Mesenchymal stem cell (in vitro differentiated cells and primary cell): ENCODE data around the gene FUT8.

Experiments
- DNase-seq: peaks from one replicate; pipeline ENCODE4 v3.0.0-alpha.2; 2013
- H2AFZ ChIP-seq: one replicate; pipeline ENCODE4 v1.6.1; 2013; ENCODE audit warnings: low read depth, mild to moderate bottlenecking, control low read depth, inconsistent platforms, low read length, moderate library complexity
- H2AK5ac ChIP-seq: 2 replicates; pipeline ENCODE4 v1.6.1; 2013; ENCODE audit warnings: low read length, moderate library complexity, mild to moderate bottlenecking, inconsistent platforms; ENCODE audit not compliant: severe bottlenecking
- H2BK120ac ChIP-seq: one replicate; pipeline ENCODE4 v1.6.1; 2013; ENCODE audit warnings: low read depth, mild to moderate bottlenecking, inconsistent platforms, low read length, moderate library complexity
- H2BK12ac ChIP-seq, 2 experiments: one replicate each; pipeline ENCODE4 v1.6.1; 2013; ENCODE audit warnings: inconsistent platforms in 2 of 2, low read length in 2 of 2, mild to moderate bottlenecking in 2 of 2, moderate library complexity in 2 of 2, control low read depth in 1 of 2
- H2BK15ac ChIP-seq: one replicate; pipeline ENCODE4 v1.6.1; 2013; ENCODE audit warnings: mild to moderate bottlenecking, low read depth, inconsistent platforms; ENCODE audit not compliant: poor library complexity, severe bottlenecking
- H2BK5ac ChIP-seq: 2 replicates; pipeline ENCODE4 v1.6.1; 2013; ENCODE audit warnings: low read depth, mild to moderate bottlenecking, low read length, control low read depth, inconsistent platforms; ENCODE audit not compliant: poor library complexity, severe bottlenecking
- H3K14ac ChIP-seq, 2 experiments: one replicate each; pipeline ENCODE4 v1.6.1; 2013; ENCODE audit warnings: inconsistent platforms in 2 of 2, low read length in 2 of 2, control low read depth in 1 of 2, mild to moderate bottlenecking in 1 of 2, moderate library complexity in 1 of 2
- H3K18ac ChIP-seq, 2 experiments: one replicate each; pipeline ENCODE4 v1.6.1; 2013; ENCODE audit warnings: inconsistent platforms in 2 of 2, low read length in 2 of 2, control low read depth in 1 of 2, low read depth in 1 of 2, mild to moderate bottlenecking in 1 of 2
- H3K23ac ChIP-seq, 2 experiments: one replicate each; pipeline ENCODE4 v1.6.1; 2013; ENCODE audit warnings: inconsistent platforms in 2 of 2, low read length in 2 of 2, mild to moderate bottlenecking in 2 of 2, moderate library complexity in 2 of 2, control low read depth in 1 of 2
- H3K27ac ChIP-seq: 2 replicates; pipeline ENCODE4 v1.5.1; 2013; ENCODE audit warnings: mild to moderate bottlenecking, moderate library complexity, low read length, control low read depth, inconsistent platforms; ENCODE audit not compliant: poor library complexity, severe bottlenecking
- H3K27me3 ChIP-seq, 2 experiments: 2 replicates each; pipeline versions ENCODE4 v1.6.1 to v1.7.0; 2013; ENCODE audit warnings: low read length in 2 of 2, mild to moderate bottlenecking in 2 of 2, moderate library complexity in 2 of 2, control low read depth in 1 of 2, inconsistent platforms in 1 of 2; ENCODE audit not compliant: control insufficient read depth in 1 of 2, insufficient read depth in 1 of 2
- H3K36me3 ChIP-seq, 2 experiments: 2 replicates each; pipeline versions ENCODE4 v1.6.1 to v1.7.0; 2013; ENCODE audit warnings: low read length in 2 of 2, control low read depth in 1 of 2, inconsistent platforms in 1 of 2, low read depth in 1 of 2, mild to moderate bottlenecking in 1 of 2; ENCODE audit not compliant: insufficient read depth in 2 of 2, control insufficient read depth in 1 of 2
- H3K4ac ChIP-seq, 2 experiments: one replicate each; pipeline ENCODE4 v1.6.1; 2013; ENCODE audit warnings: inconsistent platforms in 2 of 2, low read length in 2 of 2, mild to moderate bottlenecking in 2 of 2, moderate library complexity in 2 of 2, control low read depth in 1 of 2, low read depth in 1 of 2
- H3K4me1 ChIP-seq: 2 replicates; pipeline ENCODE4 v1.6.1; 2013; ENCODE audit warnings: low read depth, low read length, control low read depth; ENCODE audit not compliant: control insufficient read depth, insufficient read depth
- H3K4me2 ChIP-seq: 2 replicates; pipeline ENCODE4 v1.6.1; 2013; ENCODE audit warnings: low read length, mild to moderate bottlenecking, inconsistent platforms; ENCODE audit not compliant: poor library complexity, severe bottlenecking
- H3K4me3 ChIP-seq, 2 experiments: 2 replicates each; pipeline versions ENCODE4 v1.5.1 to v1.7.0; 2013; ENCODE audit warnings: low read length in 2 of 2, mild to moderate bottlenecking in 2 of 2, control low read depth in 1 of 2, low read depth in 1 of 2; ENCODE audit not compliant: insufficient read depth in 1 of 2
- H3K79me1 ChIP-seq: replicated peaks from 2 replicates; pipeline ENCODE4 v1.6.1; 2013; ENCODE audit warnings: mild to moderate bottlenecking, control low read depth, low read length, inconsistent platforms; ENCODE audit not compliant: poor library complexity, severe bottlenecking
- H3K9ac ChIP-seq: 2 replicates; pipeline ENCODE4 v1.7.0; 2013; ENCODE audit warnings: mild to moderate bottlenecking, low read length, moderate library complexity
- H3K9me3 ChIP-seq: 2 replicates; pipeline ENCODE4 v1.7.0; 2013; ENCODE audit warnings: mild to moderate bottlenecking, low read length; ENCODE audit not compliant: control insufficient read depth
- H4K8ac ChIP-seq: one replicate; pipeline ENCODE4 v1.6.1; 2013; ENCODE audit warnings: inconsistent platforms, mild to moderate bottlenecking, low read length, moderate library complexity
- H4K91ac ChIP-seq: one replicate; pipeline ENCODE4 v1.6.1; 2013; ENCODE audit warnings: mild to moderate bottlenecking, low read length, inconsistent platforms
- WGBS: methylation state at CpG from one replicate; pipeline ENCODE4 v1.1.7; 2013; ENCODE audit warnings: mixed read lengths; 5-methylcytosine and 5-hydroxymethylcytosine counted together

Gene FUT8

GRCh38 chr14:65476273-65476941 is 63.9 kb downstream of the FUT8 start:
- no peak overlapping the region for H2AFZ ChIP-seq
- peaks cover 2% of the 10 kb centered on the region for H3K4me1 ChIP-seq
- no peak overlapping the region for H3K14ac ChIP-seq
- no peaks in the 10 kb centered on the region for H3K9me3 ChIP-seq
- peaks cover 18% of the 10 kb centered on the region for H3K79me1 ChIP-seq
- peaks cover 0 to 24% of the 10 kb centered on the region in 2 experiments for H3K36me3 ChIP-seq
- no peak overlapping the region for H4K91ac ChIP-seq
- no peak overlapping the region for H4K8ac ChIP-seq
- no peak overlapping the region for H3K9ac ChIP-seq
- H2AK5ac ChIP-seq = no peak overlapping the region
- no peak for DNase-seq
- H2BK5ac ChIP-seq = no peak overlapping the region
- H3K4ac ChIP-seq = no peak overlapping the region
- no peak overlapping the region for H2BK12ac ChIP-seq
- no peak overlapping the region for H2BK120ac ChIP-seq
- H3K23ac ChIP-seq = no peak overlapping the region
- no CpG with 5 or more reads among the region's 2 CpGs for WGBS
- H3K4me2 ChIP-seq = no peak overlapping the region
- H3K4me3 ChIP-seq = no peak overlapping the region
- H3K27ac ChIP-seq = no peak overlapping the region
- H3K18ac ChIP-seq = no peak overlapping the region
- no peaks in the 10 kb centered on the region for H3K27me3 ChIP-seq
- no peak overlapping the region for H2BK15ac ChIP-seq

- Histone ChIP-seq H3K4ac (no peak overlapping the region), H2BK5ac (no peak overlapping the region), H3K27me3 (no peaks in the 10 kb centered on the region), H4K8ac (no peak overlapping the region), H3K9ac (no peak overlapping the region), H3K79me1 (peaks cover 17% of the 10 kb centered on the region), H3K36me3 (peaks cover 0 to 23% of the 10 kb centered on the region in 2 experiments), H3K18ac (no peak overlapping the region), H3K14ac (no peak overlapping the region), H2BK15ac (no peak overlapping the region), H3K4me1 (peaks cover 2% of the 10 kb centered on the region), H2BK12ac (no peak overlapping the region), H3K23ac (no peak overlapping the region), H3K4me2 (no peak overlapping the region), H3K27ac (no peak overlapping the region), H2AK5ac (no peak overlapping the region), H2AFZ (no peak overlapping the region), H2BK120ac (no peak overlapping the region), H3K4me3 (no peak overlapping the region), H3K9me3 (no peaks in the 10 kb centered on the region), H4K91ac (no peak overlapping the region)
- 100% methylated on average over 1 of the region's 1 CpG for WGBS
- DNase-seq = no peak
Observed at GRCh38 chr14:65476942-65477318, 64.4 kb downstream of the FUT8 start.

- H3K27me3 ChIP-seq = no peaks in the 10 kb centered on the region
- no peak overlapping the region for H3K18ac ChIP-seq
- no CpG with 5 or more reads among the region's 4 CpGs for WGBS
- no peaks in the 10 kb centered on the region for H3K9me3 ChIP-seq
- H3K4me2 ChIP-seq = no peak overlapping the region
- H3K14ac ChIP-seq = no peak overlapping the region
- H4K91ac ChIP-seq = no peak overlapping the region
- no peak overlapping the region for H2BK120ac ChIP-seq
- H2AK5ac ChIP-seq = peak overlapping the region; percentile 66
- no peak overlapping the region for H3K4ac ChIP-seq
- H3K79me1 ChIP-seq = peaks cover 16% of the 10 kb centered on the region
- no peak overlapping the region for H2BK12ac ChIP-seq
- peaks cover 0 to 23% of the 10 kb centered on the region in 2 experiments for H3K36me3 ChIP-seq
- H2AFZ ChIP-seq = no peak overlapping the region
- H4K8ac ChIP-seq = no peak overlapping the region
- H3K4me3 ChIP-seq = no peak overlapping the region
- no peak overlapping the region for H2BK5ac ChIP-seq
- no peak overlapping the region for H2BK15ac ChIP-seq
- H3K9ac ChIP-seq = no peak overlapping the region
- peaks cover 4% of the 10 kb centered on the region for H3K4me1 ChIP-seq
- DNase-seq = no peak
- no peak overlapping the region for H3K23ac ChIP-seq
- no peak overlapping the region for H3K27ac ChIP-seq
Observed at GRCh38 chr14:65478017-65478416, 65.5 kb downstream of the FUT8 start.

GRCh38 chr14:65478596-65478995 is 66.1 kb downstream of the FUT8 start:
- H3K79me1 ChIP-seq = peaks cover 16% of the 10 kb centered on the region
- no peak overlapping the region for H3K23ac ChIP-seq
- no peak overlapping the region for H2BK15ac ChIP-seq
- no peak overlapping the region for H3K4ac ChIP-seq
- no peaks in the 10 kb centered on the region for H3K27me3 ChIP-seq
- H4K91ac ChIP-seq = no peak overlapping the region
- no peak overlapping the region for H2BK12ac ChIP-seq
- peaks cover 5% of the 10 kb centered on the region for H3K4me1 ChIP-seq
- no peaks in the 10 kb centered on the region for H3K9me3 ChIP-seq
- 67% methylated on average over 1 of the region's 1 CpG for WGBS
- no peak overlapping the region for H2BK5ac ChIP-seq
- H3K14ac ChIP-seq = no peak overlapping the region
- H3K27ac ChIP-seq = no peak overlapping the region
- H3K36me3 ChIP-seq = peaks cover 0 to 21% of the 10 kb centered on the region in 2 experiments
- DNase-seq = peak; percentile 31
- no peak overlapping the region for H2AK5ac ChIP-seq
- no peak overlapping the region for H3K4me2 ChIP-seq
- no peak overlapping the region for H3K9ac ChIP-seq
- H3K18ac ChIP-seq = no peak overlapping the region
- H2AFZ ChIP-seq = no peak overlapping the region
- no peak overlapping the region for H3K4me3 ChIP-seq
- H2BK120ac ChIP-seq = no peak overlapping the region
- no peak overlapping the region for H4K8ac ChIP-seq
